GM18508 (cell line): ENCODE results near the gene CLRN1.
"Not testable (repeated sequence)": the region's sequence is repeated elsewhere in the genome, so short reads cannot be mapped to it uniquely, and the experiment has no call there.

ENCODE experiments used
- ATAC-seq: cut with Tn5 transposase; IDR thresholded peaks from one replicate; pipeline ENCODE4 v1.9.1; 2021; ENCODE audit warnings: moderate number of reproducible peaks; ENCODE audit not compliant: insufficient read depth, unreplicated experiment

Gene CLRN1

GRCh38 chr3:150972366-150973071 is at the start of gene CLRN1:
CLRN1 (minus strand) TSS chr3:150972727; CDS start chr3:150972708, 19 bp downstream.
- no peak for ATAC-seq

GRCh38 chr3:151016478-151016795 is 43.9 kb upstream of the CLRN1 start:
- no peak for ATAC-seq

GRCh38 chr3:151015767-151016477 is 43.4 kb upstream of the CLRN1 start:
- no peak for ATAC-seq

- ATAC-seq, result no peak
These were observed 42.7 kb upstream of the CLRN1 start for GRCh38 chr3:151015181-151015580.

- ATAC-seq, result no peak
These were observed 42.0 kb upstream of the CLRN1 start for GRCh38 chr3:151014501-151015018.

- ATAC-seq, result no peak
These were observed 40.2 kb upstream of the CLRN1 start for GRCh38 chr3:151012753-151013152.

GRCh38 chr3:151011427-151011826 is 38.9 kb upstream of the CLRN1 start:
- no peak for ATAC-seq

GRCh38 chr3:151009981-151010380 is 37.5 kb upstream of the CLRN1 start:
- no peak for ATAC-seq

GRCh38 chr3:151009430-151009829 is 36.9 kb upstream of the CLRN1 start:
- ATAC-seq, result no peak

GRCh38 chr3:151008699-151009098 is 36.2 kb upstream of the CLRN1 start:
- ATAC-seq, result no peak

- no peak for ATAC-seq
These were observed 31.2 kb upstream of the CLRN1 start for GRCh38 chr3:151003768-151004134.

- ATAC-seq, result no peak
These were observed 30.7 kb upstream of the CLRN1 start for GRCh38 chr3:151003029-151003767.

GRCh38 chr3:151002003-151002981 is 29.8 kb upstream of the CLRN1 start:
- no peak for ATAC-seq

GRCh38 chr3:150998996-150999395 is 26.5 kb upstream of the CLRN1 start:
- no peak for ATAC-seq

GRCh38 chr3:150996731-150997130 is 24.2 kb upstream of the CLRN1 start:
- ATAC-seq, result no peak

- ATAC-seq, result no peak
These were observed 23.0 kb upstream of the CLRN1 start for GRCh38 chr3:150995510-150995909.

GRCh38 chr3:150989208-150989607 is 16.7 kb upstream of the CLRN1 start:
- ATAC-seq, result no peak

GRCh38 chr3:150988395-150988794 is 15.9 kb upstream of the CLRN1 start:
- ATAC-seq, result not testable (repeated sequence)

GRCh38 chr3:150985711-150986110 is 13.2 kb upstream of the CLRN1 start:
- no peak for ATAC-seq

GRCh38 chr3:150984066-150984465 is 11.5 kb upstream of the CLRN1 start:
- no peak for ATAC-seq
